ENCODE data around the gene TBC1D13.

DNA sequence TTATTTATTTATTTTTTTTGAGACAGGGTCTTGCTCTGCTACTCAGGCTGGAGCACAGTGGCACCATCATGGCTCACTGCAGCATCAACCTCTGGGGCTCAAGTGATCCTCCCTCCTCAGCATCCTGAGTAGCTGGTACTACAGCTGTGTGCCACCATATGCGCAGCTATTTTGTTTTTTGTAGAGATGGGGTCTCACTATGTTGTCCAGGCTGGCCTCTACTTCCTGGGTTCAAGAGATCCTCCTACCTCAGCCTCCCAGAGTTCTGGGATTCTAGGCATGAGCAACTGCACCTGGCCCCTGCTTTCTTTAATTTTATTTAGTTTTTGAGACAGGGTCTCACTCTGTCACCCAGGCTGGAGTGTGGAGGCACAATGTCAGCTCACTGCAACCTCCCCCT lies 43.6 kb upstream of the TBC1D13 start:
- TF ChIP-seq, protein P1, sequence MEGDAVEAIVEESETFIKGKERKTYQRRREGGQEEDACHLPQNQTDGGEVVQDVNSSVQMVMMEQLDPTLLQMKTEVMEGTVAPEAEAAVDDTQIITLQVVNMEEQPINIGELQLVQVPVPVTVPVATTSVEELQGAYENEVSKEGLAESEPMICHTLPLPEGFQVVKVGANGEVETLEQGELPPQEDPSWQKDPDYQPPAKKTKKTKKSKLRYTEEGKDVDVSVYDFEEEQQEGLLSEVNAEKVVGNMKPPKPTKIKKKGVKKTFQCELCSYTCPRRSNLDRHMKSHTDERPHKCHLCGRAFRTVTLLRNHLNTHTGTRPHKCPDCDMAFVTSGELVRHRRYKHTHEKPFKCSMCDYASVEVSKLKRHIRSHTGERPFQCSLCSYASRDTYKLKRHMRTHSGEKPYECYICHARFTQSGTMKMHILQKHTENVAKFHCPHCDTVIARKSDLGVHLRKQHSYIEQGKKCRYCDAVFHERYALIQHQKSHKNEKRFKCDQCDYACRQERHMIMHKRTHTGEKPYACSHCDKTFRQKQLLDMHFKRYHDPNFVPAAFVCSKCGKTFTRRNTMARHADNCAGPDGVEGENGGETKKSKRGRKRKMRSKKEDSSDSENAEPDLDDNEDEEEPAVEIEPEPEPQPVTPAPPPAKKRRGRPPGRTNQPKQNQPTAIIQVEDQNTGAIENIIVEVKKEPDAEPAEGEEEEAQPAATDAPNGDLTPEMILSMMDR (IDR thresholded peaks at IDR 0.05; ENCODE audit: low read depth, low read length, poor library complexity, severe bottlenecking): no peak
- TF ChIP-seq EZH2phosphoT487 (IDR thresholded peaks at IDR 0.05; ENCODE audit: borderline replicate concordance, low read length): no peak
